ENCODE measurements around the gene GNPAT.

GNPAT gene

DNA sequence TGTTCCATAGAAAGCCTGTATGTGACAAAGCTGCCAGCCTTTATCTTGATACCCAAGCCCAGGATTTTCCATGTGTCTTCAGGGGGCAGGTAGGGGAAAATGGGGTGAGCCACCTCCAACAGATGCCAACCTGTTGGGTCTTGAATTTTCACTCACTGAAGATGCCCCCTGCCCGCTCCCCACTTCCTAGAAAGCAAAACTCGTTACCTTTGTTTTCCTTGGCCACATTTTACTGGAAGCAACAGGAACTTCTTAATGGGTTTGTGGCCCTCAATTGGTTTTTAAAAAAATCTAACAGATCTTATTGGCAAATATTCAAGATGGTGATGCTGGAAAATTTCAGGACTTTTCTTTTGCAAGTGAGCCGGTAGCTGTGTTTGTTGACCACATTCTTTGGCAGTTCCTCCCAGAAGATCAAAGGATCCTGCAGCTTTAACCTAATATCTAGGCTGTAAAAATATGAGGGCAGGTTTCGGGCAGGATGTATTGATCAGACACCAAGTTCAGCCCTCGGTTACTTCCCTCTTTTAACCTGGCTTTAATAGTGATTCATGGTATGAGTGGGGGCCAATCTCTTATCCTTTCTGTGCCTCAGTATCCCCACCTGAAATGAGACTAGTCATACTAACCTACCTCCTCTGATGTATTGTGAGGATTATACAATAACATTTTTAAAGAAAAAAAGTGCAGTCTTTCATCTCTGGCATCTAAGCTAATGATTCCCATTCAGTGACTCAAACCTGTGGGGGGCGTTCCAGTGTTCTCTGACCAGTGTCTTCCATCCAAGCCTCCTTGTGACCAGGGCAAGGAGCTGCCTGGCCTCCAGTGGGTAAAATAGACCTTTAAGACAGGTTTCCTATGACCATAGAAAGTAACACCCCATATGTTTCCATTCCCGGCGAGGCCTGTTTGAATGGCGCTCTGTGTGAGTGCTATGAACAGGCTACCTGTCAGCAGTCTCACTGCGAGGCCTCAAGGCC lies 21.3 kb upstream of the GNPAT start:
- TF ChIP-seq, protein P1, sequence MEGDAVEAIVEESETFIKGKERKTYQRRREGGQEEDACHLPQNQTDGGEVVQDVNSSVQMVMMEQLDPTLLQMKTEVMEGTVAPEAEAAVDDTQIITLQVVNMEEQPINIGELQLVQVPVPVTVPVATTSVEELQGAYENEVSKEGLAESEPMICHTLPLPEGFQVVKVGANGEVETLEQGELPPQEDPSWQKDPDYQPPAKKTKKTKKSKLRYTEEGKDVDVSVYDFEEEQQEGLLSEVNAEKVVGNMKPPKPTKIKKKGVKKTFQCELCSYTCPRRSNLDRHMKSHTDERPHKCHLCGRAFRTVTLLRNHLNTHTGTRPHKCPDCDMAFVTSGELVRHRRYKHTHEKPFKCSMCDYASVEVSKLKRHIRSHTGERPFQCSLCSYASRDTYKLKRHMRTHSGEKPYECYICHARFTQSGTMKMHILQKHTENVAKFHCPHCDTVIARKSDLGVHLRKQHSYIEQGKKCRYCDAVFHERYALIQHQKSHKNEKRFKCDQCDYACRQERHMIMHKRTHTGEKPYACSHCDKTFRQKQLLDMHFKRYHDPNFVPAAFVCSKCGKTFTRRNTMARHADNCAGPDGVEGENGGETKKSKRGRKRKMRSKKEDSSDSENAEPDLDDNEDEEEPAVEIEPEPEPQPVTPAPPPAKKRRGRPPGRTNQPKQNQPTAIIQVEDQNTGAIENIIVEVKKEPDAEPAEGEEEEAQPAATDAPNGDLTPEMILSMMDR (IDR thresholded peaks at IDR 0.05; ENCODE audit: low read depth, low read length) = no peak
- no peak for DNase-seq (ENCODE audit: low read depth, low spot score)
- no peak overlapping the region for H3K4me3 ChIP-seq (ENCODE audit: low read depth, low read length)
- in situ Hi-C loops (cut with HindIII; ENCODE audit: low sequenced_read_pairs) = no loop called here

- no peak for DNase-seq (ENCODE audit: low read depth, low spot score)
- H3K4me3 ChIP-seq (ENCODE audit: low read depth, low read length) = no peak overlapping the region
- TF ChIP-seq, protein P1 (IDR thresholded peaks at IDR 0.05; ENCODE audit: low read depth, low read length) = no peak
- in situ Hi-C loops (cut with HindIII; ENCODE audit: low sequenced_read_pairs) = no loop called here
Observed at GRCh38 chr1:231220801-231221200, 20.2 kb upstream of the GNPAT start.

DNA sequence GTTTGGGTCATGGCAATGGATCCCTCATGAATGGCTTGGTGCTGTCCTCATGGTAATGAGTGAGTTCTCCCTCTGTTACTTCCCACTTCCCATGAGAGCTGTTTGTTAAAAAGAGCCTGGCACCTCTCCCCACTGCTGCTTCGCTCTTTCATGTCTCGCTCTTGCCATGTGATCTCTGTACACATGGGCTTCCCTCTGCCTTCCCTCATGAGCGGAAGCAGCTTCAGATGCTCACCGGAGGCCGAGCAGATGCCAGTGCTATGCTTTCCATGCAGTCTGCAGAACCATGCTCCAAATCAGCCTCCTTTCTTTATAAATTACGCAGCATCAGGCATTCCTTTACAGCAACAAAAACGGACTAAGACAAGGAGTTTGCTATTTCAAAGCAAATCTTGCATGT lies 14.9 kb upstream of the GNPAT start:
- H3K4me3 ChIP-seq (ENCODE audit: low read depth, low read length) = no peak overlapping the region
- DNase-seq (ENCODE audit: low read depth, low spot score) = no peak
- in situ Hi-C loops (cut with HindIII; ENCODE audit: low sequenced_read_pairs) = no loop called here
- TF ChIP-seq, protein P1 (IDR thresholded peaks at IDR 0.05; ENCODE audit: low read depth, low read length) = no peak

DNA sequence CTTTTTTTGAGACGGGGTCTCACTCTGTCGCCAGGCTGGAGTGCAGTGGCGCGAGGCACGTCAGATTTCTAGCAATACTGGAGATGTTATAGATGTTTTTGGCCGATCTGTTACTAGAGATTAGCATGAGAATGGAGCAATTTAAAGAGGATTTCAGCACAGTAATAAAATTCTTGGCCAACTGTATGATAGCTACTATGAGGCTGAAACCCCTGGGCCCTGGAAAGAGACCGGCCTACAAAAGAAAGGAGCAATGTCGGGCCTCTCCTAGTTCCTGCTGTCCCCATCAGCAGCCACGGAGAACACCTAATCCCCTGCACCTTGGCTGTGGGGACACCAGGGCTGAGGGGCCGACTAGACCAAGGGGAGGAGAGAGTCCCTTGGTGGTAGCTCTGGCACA lies 9.5 kb upstream of the GNPAT start:
- no peak overlapping the region for H3K4me3 ChIP-seq (ENCODE audit: low read depth, low read length)
- no peak for DNase-seq (ENCODE audit: low read depth, low spot score)
- TF ChIP-seq, protein P1 (IDR thresholded peaks at IDR 0.05; ENCODE audit: low read depth, low read length) = no peak
- in situ Hi-C loops (cut with HindIII; ENCODE audit: low sequenced_read_pairs) = no loop called here

DNA sequence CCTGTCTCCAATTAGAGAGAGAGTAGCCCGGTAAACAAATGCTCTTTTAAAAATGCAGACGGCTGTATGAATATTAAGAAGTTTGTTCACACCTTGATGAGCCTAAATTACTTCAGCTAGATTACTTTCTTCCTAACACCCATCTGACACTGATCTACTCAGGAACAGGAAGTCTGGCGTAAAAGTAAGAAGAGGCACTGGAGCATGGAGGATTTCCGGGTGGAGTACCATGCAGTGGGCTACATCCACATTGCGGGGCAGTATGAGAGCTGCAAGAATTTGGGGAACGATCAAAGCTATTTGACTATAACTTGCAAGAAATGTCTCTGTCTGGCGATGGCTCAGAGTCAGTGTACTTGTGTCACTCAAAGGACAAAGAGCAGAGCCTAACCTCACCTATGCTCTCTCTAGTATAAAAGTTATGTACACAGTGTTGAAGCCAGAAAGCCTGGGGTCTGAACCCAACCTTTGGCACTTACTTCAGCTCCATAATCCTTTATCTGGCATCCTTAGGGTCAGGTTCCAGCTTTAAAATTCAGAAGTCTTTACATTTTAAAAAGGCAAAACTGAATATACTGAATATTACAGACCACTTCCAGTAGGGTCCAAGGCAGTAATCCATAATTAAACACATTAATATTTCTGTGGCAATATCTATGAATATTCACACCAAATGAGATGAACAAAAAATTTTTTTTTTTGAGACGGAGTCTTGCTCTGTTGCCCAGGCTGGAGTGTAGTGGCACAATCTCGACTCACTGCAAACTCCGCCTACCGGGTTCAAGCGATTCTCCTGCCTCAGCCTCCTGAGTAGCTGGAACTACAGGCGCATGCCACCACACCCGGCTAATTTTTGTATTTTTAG lies 7.9 kb upstream of the GNPAT start:
- in situ Hi-C loops (cut with HindIII; ENCODE audit: low sequenced_read_pairs) = no loop called here
- H3K4me3 ChIP-seq (ENCODE audit: low read depth, low read length) = no peak overlapping the region
- TF ChIP-seq, protein P1 (IDR thresholded peaks at IDR 0.05; ENCODE audit: low read depth, low read length) = no peak
- no peak for DNase-seq (ENCODE audit: low read depth, low spot score)

GRCh38 chr1:231233735-231234417 lies 7.1 kb upstream of the GNPAT start:
- in situ Hi-C loops (cut with HindIII; ENCODE audit: low sequenced_read_pairs) = no loop called here
- DNase-seq (ENCODE audit: low read depth, low spot score) = peak; percentile 20
- no peak overlapping the region for H3K4me3 ChIP-seq (ENCODE audit: low read depth, low read length)
- TF ChIP-seq, protein P1 (IDR thresholded peaks at IDR 0.05; ENCODE audit: low read depth, low read length) = no peak

All from astrocyte of the spinal cord (primary cell).